CD1c-positive myeloid dendritic cell (primary cell): ENCODE measurements around the gene PTPRR.
"Not testable (repeated sequence)": the region's sequence is repeated elsewhere in the genome, so short reads cannot be mapped to it uniquely, and the experiment has no call there.

ENCODE experiments used
- DNase-seq: peaks from one replicate; pipeline ENCODE4 v3.0.0-alpha.2; 2016; ENCODE audit errors: extremely low spot score

PTPRR gene

DNA sequence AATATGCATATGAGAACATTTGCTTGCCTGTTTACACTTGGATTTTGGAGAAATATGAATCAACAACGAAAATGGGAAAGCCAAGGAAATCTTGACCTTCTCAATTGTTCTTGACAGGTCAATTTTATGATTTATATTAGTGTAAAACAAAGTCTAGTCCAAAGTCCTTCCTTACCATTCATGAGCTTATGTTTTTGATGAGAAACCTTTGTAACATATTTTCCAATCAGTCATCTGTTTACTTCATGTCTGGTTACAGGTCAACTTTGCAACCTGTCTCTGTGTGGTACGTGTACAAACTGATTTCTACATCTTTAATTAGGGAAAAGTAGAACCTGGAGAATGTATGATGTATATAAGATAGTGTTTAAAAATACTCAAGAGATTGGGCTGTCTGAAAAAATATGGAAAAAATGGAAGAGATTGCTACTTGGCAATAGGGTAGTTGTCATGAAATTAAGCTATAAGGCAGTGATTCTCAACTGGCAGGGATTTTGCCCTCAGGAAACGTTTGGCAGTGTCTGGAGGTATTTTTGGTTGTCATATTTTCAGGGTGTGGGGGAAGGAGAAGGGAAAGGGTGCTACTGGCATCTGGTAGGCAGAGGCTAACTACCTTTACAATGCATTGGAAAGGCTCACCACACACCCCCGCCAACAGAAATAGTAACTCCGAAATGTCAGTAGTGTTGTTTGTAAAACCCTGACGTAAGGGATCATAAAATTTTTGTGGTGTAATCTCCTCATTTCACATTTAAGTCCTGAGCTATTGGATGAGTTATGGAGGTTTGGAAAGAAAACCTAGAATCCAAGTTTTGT lies 172.9 kb downstream of the PTPRR start:
- no peak for DNase-seq

DNA sequence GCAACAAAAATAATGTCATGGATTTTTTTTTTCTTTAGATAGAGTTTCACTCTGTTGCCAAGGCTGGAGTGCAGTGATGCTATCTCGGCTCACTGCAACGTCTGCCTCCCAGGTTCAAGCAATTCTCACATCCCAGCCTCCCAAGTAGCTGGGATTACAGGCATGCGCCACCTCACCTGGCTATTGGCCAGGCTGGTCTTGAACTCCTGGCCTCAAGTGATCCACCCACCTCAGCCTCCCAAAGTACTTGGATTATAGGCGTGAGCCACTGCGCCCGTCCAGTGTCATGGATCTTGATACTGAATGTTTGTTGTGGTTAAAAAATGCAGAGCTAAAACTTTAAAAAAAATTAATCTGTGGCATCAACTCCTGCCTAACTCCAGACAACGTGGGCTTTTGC lies 175.5 kb downstream of the PTPRR start:
- DNase-seq = no peak

DNA sequence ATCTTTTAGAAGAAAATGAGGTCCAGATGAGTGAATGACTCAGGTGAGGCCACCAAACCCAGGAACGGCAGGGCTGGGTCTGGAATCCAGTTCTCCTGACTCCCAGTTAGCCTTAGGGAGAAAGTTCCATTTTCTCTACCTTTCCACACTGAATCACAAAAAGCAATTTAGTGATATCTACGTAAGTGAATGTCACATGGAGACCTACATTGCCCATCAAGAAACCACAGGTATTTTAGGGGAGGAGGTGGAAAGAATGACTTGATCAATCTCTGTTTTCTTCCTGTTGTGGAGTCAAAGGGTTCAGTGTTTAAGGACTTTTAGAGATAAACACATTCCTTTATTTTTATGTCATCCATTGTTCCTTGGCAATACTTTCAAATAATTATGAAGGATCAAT lies 176.4 kb downstream of the PTPRR start:
- DNase-seq = no peak

DNA sequence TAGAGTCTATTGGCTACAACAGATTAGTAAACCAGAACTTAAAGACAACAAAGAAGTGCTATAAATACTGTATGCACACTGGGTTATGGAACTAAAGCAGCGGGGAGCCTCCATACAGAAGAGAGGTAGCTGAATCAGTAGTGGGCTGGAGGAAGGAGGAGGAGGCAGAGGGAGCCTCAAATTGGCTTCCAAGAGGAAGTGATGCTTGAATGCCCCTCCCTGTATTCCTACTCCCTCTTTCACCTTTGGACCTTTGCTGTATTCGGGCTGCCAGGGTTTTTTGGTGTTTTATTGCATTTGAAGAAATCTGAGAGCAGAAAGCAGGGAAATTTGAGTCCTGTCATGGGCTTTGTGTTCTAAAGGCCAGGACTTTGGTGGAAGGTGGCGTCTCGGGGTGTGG lies 179.3 kb downstream of the PTPRR start:
- DNase-seq = no peak

DNA sequence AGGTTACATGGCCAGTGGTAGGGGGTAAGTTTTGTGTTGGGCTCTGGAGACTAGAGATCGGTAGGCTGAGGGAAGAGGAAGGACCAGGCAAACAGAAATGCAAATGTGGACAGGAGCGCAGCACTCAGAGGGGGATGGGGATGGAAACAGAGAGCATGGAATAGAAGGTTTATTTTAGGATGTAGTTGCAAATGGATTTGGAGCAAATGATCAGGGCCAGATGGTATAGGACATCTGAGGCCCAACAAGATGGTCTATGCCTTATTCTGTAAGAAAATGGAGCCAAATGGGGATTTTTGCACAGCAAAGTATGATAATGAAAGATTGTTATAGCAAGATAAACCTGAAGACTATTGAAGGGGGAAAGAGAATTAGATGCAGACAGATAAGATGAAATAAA lies 180.8 kb downstream of the PTPRR start:
- no peak for DNase-seq

DNA sequence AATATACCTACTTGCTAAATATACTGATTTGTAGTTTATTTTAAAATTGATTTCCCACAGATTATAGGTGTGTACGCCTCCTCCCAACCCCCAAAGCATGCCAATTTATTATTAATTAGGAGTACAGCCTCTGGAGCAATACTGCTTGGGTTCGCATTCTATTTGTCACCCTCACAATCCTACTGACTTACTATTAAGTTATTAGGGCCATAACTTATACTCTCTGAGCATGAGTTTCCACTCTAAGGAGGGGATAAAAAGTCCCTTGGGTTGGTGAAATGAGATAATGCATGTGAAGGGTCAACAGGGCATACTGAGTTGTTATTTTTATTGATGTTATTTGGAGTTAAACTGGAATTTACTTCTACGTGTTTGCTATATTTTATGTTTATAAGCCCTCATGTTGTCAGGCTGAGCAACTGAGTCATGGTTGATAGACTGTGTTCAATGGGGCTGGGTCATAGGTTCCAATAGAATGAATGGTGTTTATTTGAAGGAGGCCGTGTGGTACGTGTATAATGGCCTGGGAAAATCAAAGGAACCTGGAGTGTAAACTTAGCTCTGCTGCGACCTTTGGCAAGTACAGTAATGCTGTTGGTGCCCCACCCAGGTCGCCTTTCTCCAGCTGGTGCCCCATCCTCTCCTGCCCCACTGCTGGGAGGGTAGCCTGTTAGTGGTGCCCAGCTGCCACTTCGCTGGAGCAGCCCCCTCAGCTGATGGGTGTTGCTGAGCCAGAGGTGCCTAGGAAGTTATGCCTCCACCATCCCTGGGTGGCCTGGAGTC lies 184.0 kb downstream of the PTPRR start:
- no peak for DNase-seq

DNA sequence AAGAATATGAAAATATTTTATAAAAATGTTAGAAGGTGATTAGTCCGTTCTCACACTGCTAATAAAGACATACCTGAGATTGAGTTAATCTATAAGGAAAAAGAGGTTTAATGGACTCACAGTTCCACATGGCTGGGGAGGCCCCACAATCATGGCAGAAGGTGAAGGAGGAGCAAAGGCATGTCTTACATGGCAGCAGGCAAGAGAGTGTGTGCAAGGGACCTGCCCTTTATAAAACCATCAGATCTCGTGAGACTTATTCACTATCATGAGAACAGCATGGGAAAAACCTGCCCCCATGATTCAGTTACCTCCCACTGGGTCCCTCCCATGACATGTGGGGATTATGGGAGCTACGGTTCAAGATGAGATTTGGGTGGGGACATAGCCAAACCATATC lies 185.3 kb downstream of the PTPRR start:
- not testable (repeated sequence) for DNase-seq

DNA sequence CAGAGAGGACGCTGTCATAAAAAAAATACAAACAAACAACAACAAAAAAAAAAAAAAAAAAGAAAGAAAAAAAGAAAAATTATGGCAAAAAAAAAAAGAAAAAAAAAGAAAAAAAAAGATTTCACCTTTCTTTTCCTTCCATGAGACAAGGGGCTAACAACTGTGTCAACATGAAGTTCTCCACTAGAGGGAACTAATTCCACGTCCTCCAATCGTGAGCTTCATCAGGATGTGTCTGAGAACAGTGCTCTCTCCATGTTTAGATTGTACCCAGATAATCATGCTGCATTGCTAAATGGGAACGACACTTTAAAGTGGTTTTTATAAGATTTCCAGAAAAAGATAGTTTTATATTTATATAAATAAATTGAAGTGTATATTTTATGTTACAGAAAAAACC lies 187.2 kb downstream of the PTPRR start:
- peak; percentile 26 for DNase-seq

DNA sequence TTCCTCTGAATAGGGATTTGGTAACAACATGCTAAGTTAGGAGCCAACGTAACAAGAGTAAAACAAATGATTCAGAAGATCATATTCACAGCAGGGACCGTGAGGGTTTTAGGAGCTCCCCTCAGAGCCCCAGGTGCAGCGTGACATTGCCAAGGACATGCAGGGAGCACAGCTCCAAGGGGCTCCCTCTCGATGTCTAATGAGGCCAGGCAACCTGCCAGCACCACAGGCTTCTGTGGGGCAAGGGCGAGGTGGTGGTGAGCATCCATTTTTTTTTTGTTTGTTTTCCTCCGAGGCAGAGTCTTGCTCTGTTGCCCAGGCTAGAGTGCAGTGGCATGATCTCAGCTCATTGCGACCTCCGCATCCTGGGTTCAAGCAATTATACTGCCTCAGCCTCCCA lies 188.3 kb downstream of the PTPRR start:
- no peak for DNase-seq

DNA sequence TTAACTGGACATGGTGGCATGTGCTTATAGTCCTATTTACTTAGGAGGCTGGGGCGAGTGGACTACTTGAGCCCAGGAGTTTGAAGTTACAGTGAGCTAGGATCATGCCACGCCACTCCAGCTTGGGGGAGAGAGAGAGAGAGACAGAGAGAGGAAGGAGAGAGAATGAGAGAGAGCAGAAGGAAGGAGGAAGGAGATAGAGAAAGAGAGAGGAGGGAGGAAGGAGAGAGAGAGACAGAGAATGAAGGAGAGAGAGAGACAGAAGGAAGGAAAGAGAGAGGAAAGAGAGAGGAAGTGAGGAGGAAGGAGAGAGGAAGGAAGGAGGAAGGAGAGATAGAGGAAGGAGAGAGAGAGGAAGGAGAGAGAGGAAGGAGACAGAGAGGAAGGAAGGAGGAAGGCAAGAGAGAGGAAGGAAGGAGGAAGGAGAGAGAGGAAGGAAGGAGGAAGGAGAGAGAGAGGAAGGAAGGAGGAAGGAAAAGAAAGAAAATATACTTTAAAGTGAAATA lies 189.8 kb downstream of the PTPRR start:
- DNase-seq = no peak

DNA sequence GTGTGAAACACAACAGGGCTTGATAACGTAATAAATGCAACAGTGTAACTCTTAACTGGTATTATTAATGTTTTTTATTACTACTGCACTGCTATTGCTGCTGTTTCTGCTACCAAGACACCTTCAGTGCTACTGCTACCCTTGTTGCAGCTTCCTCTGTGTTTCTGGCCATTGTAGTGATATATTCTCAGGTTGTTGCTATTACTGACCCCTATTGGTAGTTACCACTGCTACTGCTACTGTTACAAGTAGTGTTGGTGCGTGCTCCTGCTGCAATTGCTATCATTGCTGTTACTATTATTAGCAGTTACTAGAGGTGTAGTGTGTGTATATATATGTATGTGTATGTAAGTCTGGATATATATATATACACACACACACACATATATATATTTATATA lies 196.1 kb downstream of the PTPRR start:
- DNase-seq = no peak

DNA sequence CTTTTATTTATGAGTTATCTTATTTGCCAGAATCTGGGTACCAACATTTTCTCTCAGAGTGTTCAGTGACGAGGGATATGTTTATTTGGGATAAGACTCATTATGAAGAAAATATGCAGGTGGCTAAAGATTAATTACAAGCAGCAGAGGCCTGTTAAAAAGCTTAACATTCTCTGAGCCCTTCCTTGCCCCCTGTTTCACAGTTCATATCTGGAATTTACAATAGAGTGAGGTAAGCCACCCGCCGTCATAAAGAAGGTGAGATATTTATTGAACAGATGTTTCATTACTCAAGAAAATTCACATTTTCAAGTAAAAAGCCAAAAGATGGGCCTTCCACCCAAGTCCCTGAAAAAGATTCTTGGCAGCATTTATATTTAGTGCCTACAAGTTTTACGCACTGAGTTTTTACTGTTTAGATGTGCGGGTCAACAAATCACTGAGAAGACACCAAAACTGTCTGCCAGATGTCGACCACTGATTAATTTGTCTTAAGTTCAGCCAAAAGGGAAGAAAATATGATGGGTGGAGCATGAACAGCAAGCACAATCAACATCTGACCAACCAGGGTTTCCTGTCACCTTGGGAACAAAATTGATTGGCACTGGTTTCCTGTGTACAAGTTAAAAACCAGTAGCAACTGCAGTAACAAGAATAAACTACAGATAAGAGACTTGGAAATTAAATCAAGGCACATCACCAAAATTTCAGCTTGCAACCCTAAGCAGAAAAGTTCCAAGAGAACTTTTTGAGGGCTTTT lies 197.8 kb downstream of the PTPRR start:
- no peak for DNase-seq

DNA sequence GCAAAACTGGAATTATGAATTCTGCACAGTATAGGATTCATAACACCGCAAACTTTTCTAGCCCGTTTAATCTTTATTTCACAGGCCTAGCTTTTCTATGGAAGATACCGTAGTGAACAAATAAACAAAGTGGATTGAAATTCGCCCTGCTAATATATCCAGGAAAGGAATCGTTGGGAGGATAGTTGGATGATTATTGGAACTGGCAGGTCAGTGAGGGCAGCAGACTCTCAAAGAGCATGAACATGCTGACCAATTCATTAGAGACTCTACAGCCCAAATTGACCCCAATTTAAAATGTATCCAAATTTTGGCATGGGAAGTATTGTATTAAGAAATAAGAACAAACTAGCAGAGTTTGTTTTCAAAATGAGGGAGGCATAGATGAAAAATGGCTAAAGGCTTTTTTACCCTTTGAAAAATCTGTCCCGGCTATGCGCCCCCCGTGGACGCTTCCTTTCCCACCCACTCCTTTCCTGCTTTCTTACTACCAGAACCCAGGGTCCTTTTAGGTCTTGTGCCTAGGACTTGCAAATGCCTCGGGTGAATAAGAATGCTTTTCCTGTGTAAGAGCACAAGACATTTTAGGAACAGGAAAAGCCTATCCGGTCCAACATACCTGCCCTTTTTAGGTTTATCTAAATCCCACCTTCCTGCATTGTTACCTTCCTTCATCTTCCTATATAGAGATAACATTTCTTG lies 198.7 kb downstream of the PTPRR start:
- DNase-seq = no peak

DNA sequence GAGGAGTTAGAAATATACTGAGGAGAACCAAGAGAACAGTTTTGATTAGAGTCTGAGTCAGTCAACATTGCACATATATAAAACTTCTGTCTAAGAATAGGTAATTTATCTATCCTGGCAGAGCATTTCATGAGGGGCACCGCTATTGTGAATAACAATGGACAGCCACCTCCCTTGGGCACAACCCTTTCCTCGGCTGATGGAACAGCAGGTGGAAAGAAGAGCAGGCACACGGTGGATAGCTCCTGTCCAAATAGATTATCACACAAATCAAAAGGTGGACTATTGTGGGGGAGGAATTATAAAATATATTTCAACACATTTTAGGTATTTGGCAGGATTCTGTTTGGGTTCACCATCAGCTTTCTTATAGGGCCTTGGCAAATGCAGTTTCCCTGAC lies 199.3 kb downstream of the PTPRR start:
- no peak for DNase-seq

DNA sequence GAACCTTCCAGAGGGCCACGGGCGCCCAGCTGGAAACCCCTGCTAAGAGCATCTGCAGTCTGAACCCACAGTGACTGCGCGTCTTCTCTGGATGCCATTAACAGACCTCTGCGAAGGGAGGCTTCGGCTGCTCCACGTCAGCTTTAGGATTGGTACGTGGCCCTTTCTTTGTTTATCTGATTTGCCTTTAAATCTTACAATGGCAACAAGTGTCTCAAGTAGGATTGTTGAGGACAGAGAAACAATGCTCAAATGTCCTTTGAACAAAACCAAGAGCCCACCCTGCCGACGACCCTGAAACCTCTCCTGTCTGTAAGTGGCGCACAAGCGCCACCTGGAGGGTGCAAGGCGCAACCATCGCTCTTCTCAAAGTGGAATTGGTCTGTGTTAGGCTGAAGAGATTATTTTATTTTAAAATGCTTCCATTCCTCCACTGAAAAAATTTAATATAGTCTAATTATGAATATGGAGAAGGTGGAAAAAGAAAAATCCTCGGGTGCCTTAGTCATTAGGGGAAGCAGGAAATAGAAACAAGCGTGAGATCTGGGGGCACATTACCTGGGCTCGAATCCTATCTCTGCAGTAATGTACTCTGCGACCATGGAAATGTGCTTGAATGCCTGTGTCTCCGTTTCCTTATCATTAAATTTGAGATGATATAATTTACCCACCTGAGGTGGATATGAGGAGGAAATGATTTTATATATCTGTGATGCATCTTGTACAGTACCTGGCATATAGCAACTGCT lies 200.7 kb downstream of the PTPRR start:
- DNase-seq = peak; percentile 16

DNA sequence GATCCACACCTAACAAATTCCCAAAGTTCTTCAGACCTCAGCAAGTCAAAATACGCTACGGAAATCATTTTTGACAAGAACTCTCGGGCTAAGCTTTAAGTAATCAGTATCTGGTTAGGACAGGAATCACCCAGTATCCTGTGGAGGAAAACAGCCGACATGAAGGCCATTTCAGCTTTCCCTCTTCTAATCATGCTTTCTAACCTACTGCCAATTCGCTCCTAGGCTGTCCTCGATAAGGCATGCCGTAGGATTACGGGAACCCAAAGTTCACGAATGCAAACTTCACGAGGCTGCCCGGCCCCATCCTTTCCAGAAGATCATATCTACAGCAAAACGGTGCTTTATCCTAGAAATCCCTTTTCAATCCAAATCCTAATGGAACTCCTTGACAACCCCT lies 201.5 kb downstream of the PTPRR start:
- DNase-seq = no peak

DNA sequence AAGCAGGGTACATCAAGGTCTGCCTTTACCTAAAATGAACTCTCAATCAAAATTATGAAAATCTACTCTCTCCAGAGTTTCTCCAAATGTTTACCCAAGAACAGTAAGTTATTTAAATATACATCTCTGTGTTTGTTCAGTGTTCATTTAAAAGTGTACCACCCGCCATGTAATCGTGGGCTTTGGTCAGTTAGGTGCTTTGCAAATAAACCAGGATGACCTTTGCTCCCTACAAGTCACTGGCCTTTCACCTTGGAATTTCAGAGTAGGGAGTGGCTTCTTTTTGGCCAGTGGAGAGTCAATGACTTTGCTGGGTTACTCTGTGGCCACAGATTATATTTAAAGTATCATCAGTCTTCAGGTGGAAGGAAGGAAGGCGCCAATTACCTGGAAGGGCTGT lies 208.7 kb downstream of the PTPRR start:
- DNase-seq = no peak

DNA sequence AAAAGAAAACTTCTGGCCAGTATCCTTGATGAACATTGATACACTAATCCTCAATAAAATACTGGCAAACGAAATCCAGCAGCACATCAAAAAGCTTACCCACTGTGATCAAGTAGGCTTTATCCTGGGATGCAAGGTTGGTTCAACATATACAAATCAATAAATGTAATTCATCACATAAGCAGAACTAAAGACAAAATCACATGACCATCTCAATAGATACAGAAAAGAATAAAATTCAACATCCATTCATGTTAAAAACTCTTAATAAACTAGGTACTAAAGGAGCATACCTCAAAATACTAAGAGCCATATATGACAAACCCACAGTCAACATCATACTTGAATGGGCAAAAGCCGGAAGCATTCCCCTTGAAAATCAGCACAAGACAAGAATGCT lies 211.5 kb downstream of the PTPRR start:
- DNase-seq = no peak

DNA sequence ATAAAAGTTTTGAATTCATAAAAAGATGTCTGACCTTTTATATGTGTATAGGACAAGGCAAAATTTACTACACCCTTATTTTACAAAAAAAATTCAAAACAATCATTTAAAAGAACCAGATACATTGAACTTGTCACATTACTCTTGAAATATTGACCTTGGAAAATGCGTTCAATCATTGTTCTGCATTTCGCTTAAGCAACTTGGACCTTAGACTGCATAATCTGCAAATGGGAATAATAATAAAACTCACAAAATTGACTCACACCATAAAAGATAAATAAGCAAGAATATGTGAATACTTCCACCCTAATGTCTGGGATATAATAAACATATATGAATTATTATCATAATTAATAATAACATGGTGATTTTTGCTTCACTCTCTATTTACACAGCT lies 213.9 kb downstream of the PTPRR start:
- DNase-seq = no peak

DNA sequence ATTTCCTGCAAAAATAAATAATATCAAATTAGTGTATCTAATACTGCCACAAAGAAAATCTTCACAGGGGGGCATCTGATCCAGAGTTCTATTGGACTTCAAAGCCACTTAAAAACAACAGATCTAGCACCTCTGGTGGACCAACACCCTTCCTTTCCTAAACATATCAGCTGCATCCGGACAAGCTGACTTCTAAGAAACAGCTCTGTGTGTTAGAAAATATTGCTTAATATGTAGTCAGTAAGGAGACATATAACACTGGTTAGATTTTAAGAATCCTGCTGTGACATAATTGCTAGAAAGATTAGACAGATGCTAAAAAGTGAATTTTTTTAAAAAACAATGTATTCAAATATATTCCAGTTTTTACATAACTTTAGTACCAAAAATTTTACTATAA lies 222.2 kb downstream of the PTPRR start:
- no peak for DNase-seq
